ENCODE measurements around the gene MYO16. TPM values are rescaled to one million over a fixed set of nuclear protein-coding genes. Genes with fewer than 3 reads are reported as not detected.
"Not testable (repeated sequence)": the region's sequence is repeated elsewhere in the genome, so short reads cannot be mapped to it uniquely, and the experiment has no call there.

Gene MYO16
- total RNA-seq, 6 experiments from 2014 or later = not detected

DNA sequence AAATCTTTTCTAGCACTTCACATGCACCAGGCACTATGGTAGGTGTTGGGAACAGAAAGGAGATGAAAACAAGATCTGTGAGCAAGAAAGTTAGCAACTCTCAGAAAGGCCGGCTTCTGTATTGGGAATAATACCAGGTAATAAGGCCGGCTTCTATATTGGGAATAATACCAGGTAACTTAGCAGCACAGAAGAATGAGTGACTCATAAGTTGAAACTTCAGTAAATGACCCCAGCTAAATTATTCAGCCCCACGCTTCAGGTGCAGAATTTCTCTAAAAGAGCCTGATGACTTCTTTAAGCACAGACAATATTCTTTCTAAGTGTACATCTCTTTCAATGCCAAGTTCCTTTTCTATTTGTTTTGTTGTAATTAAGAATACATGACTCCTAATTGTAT lies 151.3 kb downstream of the MYO16 start:
- H3K27ac Mint-ChIP-seq = no peak overlapping the region
- H3K36me3 Mint-ChIP-seq (ENCODE audit: low read depth) = no peaks in the 10 kb centered on the region
- peaks cover 2% of the 10 kb centered on the region; the same call in 1 of the 2 replicates for H3K27me3 Mint-ChIP-seq (ENCODE audit: insufficient read depth)
- no peak for DNase-seq
- peaks cover 12% of the 10 kb centered on the region; the same call in 1 of the 2 replicates for H3K4me1 Mint-ChIP-seq (ENCODE audit: low read depth)
- TF ChIP-seq, protein P1, sequence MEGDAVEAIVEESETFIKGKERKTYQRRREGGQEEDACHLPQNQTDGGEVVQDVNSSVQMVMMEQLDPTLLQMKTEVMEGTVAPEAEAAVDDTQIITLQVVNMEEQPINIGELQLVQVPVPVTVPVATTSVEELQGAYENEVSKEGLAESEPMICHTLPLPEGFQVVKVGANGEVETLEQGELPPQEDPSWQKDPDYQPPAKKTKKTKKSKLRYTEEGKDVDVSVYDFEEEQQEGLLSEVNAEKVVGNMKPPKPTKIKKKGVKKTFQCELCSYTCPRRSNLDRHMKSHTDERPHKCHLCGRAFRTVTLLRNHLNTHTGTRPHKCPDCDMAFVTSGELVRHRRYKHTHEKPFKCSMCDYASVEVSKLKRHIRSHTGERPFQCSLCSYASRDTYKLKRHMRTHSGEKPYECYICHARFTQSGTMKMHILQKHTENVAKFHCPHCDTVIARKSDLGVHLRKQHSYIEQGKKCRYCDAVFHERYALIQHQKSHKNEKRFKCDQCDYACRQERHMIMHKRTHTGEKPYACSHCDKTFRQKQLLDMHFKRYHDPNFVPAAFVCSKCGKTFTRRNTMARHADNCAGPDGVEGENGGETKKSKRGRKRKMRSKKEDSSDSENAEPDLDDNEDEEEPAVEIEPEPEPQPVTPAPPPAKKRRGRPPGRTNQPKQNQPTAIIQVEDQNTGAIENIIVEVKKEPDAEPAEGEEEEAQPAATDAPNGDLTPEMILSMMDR (IDR thresholded peaks at IDR 0.05) = no peak
- no peak overlapping the region for H3K4me3 Mint-ChIP-seq
- peaks cover 27% of the 10 kb centered on the region for H3K9me3 Mint-ChIP-seq

GRCh38 chr13:108781312-108781711 lies 151.9 kb downstream of the MYO16 start:
- Mint-ChIP-seq H3K9me3 (peaks cover 27% of the 10 kb centered on the region), H3K36me3 (ENCODE audit: low read depth) (no peaks in the 10 kb centered on the region), H3K27me3 (ENCODE audit: insufficient read depth) (peaks cover 2% of the 10 kb centered on the region; the same call in 1 of the 2 replicates), H3K4me1 (ENCODE audit: low read depth) (peaks cover 12% of the 10 kb centered on the region; the same call in 1 of the 2 replicates), H3K27ac (no peak overlapping the region), H3K4me3 (no peak overlapping the region)
- TF ChIP-seq, protein P1 (IDR thresholded peaks at IDR 0.05) = no peak
- no peak for DNase-seq

DNA sequence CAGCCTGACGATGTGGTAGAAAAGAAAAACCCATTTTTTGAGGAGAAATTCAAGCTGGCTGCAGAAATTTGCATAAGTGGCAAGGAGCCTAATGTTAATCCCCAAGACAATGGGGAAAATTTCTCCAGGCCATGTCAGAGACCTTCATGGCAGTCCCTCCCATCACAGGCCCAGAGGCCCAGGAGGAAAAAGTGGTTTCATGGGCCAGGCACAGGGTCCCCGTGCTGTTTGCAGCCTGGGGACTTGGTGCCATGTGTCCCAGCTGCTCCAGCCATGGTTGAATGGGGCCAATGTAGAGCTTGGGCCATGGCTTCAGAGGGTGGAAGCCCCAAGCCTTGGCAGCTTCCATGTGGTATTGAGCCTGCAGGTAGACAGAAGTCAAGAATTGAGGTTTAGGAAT lies 153.1 kb downstream of the MYO16 start:
- not testable (repeated sequence) for H3K36me3 Mint-ChIP-seq (ENCODE audit: low read depth); H3K27me3 Mint-ChIP-seq (ENCODE audit: insufficient read depth); DNase-seq; H3K4me3 Mint-ChIP-seq; H3K27ac Mint-ChIP-seq
- Mint-ChIP-seq H3K9me3 (peaks cover 27% of the 10 kb centered on the region), H3K4me1 (ENCODE audit: low read depth) (peaks cover 12% of the 10 kb centered on the region; the same call in 1 of the 2 replicates)

GRCh38 chr13:108785844-108786243 lies 156.4 kb downstream of the MYO16 start:
- no peak overlapping the region for H3K27ac Mint-ChIP-seq
- DNase-seq = no peak
- H3K9me3 Mint-ChIP-seq = peaks cover 27% of the 10 kb centered on the region
- no peaks in the 10 kb centered on the region for H3K4me1 Mint-ChIP-seq (ENCODE audit: low read depth)
- H3K36me3 Mint-ChIP-seq (ENCODE audit: low read depth) = no peaks in the 10 kb centered on the region
- H3K27me3 Mint-ChIP-seq (ENCODE audit: insufficient read depth) = no peaks in the 10 kb centered on the region; the same call in 1 of the 2 replicates
- no peak overlapping the region for H3K4me3 Mint-ChIP-seq
- TF ChIP-seq, protein P1 (IDR thresholded peaks at IDR 0.05) = no peak

- TF ChIP-seq, protein P1 (IDR thresholded peaks at IDR 0.05) = no peak
- H3K4me3 Mint-ChIP-seq = no peak overlapping the region
- H3K36me3 Mint-ChIP-seq (ENCODE audit: low read depth) = no peaks in the 10 kb centered on the region
- no peak overlapping the region for H3K27ac Mint-ChIP-seq
- no peak for DNase-seq
- H3K27me3 Mint-ChIP-seq (ENCODE audit: insufficient read depth) = no peaks in the 10 kb centered on the region; the same call in 1 of the 2 replicates
- peaks cover 26% of the 10 kb centered on the region for H3K9me3 Mint-ChIP-seq
- H3K4me1 Mint-ChIP-seq (ENCODE audit: low read depth) = no peaks in the 10 kb centered on the region
These were observed 157.2 kb downstream of the MYO16 start for GRCh38 chr13:108786456-108787200.

DNA sequence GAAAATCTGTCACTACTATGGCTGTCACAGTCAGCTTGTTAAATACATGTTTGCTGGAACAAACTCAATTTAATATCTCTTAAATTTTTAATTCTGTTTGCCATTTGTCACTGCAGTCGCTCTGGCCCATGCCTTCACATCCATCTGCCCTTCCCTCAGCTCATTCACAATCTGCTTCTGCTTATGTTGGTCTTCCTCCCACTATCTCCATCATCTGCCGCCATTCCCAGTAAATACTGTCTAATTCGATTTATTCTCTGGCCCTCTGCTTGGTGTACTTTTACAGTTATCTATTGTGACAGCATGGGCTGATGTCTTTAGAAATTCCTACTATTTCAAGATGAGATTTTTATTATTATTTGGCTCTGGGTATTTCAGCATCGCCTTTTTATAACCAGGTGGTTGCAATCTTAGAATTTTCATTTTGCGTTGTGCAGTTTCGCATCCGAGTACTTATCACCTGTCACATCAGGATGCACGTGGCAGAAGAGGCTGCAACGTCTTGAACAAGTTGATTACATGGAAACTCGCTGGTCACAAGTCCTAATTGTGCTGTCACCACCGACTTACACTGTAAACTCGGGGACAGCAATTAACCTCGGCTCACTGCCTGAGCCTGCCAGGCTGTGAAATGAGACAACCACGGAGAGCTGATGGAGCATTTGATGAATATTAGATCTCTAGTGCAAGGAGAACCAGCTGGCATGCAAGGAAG lies 158.4 kb downstream of the MYO16 start:
- Mint-ChIP-seq H3K27me3 (ENCODE audit: insufficient read depth) (no peaks in the 10 kb centered on the region; the same call in 1 of the 2 replicates), H3K27ac (no peak overlapping the region), H3K36me3 (ENCODE audit: low read depth) (no peaks in the 10 kb centered on the region), H3K9me3 (peaks cover 13% of the 10 kb centered on the region), H3K4me3 (no peak overlapping the region), H3K4me1 (ENCODE audit: low read depth) (no peaks in the 10 kb centered on the region)
- DNase-seq = no peak
- TF ChIP-seq, protein P1 (IDR thresholded peaks at IDR 0.05) = no peak

Data from HFFc6 (cell line).